Prostate gland (tissue), 2 donors: Measurements from ENCODE around the gene ST6GAL1.

Experiments
- POLR2AphosphoS5 ChIP-seq: sonication (generic); formaldehyde crosslinking; IDR thresholded peaks from one replicate; pipeline ENCODE4 v1.6.1; 2017; ENCODE audit warnings: antibody characterized with exemption
- TF ChIP-seq, protein P1 (sequence below), 4 experiments: fragments of 200-600 bp in 2 of 4; fragments of 450-650 bp in 2 of 4; sonication (generic) in 2 of 4; IDR thresholded peaks; 1 replicate in 3 of 4; 2 replicates in 1 of 4; pipeline ENCODE4 v1.5.1; 2016 to 2019; ENCODE audit warnings: antibody characterized with exemption in 4 of 4, mild to moderate bottlenecking in 2 of 4, moderate library complexity in 2 of 4

DNA sequence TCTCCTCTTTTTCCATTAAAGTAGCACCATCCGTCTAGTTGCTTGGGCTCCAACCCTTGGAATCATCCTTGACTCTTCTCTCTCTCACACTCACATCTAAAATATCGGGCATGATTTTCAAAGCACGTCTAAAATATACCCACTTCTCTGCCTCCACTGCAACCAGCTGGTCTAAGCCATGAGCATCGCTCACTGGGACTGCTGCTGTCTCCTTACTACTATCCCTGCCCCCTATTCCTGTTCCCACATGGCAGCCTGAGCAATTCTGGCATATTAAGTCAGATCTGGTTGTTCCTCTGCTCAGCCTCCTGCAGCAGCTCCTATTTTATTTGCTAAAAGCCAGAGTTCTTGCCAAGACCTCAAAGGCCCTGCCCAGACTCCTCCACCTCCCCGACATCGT lies 53.7 kb downstream of the ST6GAL1 start:
- TF ChIP-seq, protein P1, sequence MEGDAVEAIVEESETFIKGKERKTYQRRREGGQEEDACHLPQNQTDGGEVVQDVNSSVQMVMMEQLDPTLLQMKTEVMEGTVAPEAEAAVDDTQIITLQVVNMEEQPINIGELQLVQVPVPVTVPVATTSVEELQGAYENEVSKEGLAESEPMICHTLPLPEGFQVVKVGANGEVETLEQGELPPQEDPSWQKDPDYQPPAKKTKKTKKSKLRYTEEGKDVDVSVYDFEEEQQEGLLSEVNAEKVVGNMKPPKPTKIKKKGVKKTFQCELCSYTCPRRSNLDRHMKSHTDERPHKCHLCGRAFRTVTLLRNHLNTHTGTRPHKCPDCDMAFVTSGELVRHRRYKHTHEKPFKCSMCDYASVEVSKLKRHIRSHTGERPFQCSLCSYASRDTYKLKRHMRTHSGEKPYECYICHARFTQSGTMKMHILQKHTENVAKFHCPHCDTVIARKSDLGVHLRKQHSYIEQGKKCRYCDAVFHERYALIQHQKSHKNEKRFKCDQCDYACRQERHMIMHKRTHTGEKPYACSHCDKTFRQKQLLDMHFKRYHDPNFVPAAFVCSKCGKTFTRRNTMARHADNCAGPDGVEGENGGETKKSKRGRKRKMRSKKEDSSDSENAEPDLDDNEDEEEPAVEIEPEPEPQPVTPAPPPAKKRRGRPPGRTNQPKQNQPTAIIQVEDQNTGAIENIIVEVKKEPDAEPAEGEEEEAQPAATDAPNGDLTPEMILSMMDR (IDR thresholded peaks at IDR 0.05): no peak
- TF ChIP-seq POLR2AphosphoS5: no peak
